H9 (cell line): Measurements from ENCODE around the gene TTK. TPM values are rescaled to one million over a fixed set of nuclear protein-coding genes. Genes with fewer than 3 reads are reported as not detected.

Source experiments
- DNase-seq: peaks from one replicate; pipeline ENCODE4 v3.0.0-alpha.2; 2017
- H2AFZ ChIP-seq: one replicate; pipeline ENCODE4 v1.6.1; 2013; ENCODE audit warnings: mild to moderate bottlenecking, low read length, control low read depth, moderate library complexity
- H2AK5ac ChIP-seq: 2 replicates; pipeline ENCODE4 v1.6.1; 2013; ENCODE audit warnings: low read length, control low read depth, mixed read lengths; ENCODE audit not compliant: insufficient read length
- H2BK120ac ChIP-seq: one replicate; pipeline ENCODE4 v1.6.1; 2013; ENCODE audit warnings: low read depth, mild to moderate bottlenecking, low read length, control low read depth, inconsistent platforms; ENCODE audit not compliant: poor library complexity, severe bottlenecking
- H2BK12ac ChIP-seq: 2 replicates; pipeline ENCODE4 v1.6.1; 2013; ENCODE audit warnings: low read length, control low read depth, mixed read lengths, low read depth; ENCODE audit not compliant: insufficient read length
- H2BK15ac ChIP-seq: 2 replicates; pipeline ENCODE4 v1.6.1; 2013; ENCODE audit warnings: low read depth, low read length, control low read depth
- H2BK20ac ChIP-seq: one replicate; pipeline ENCODE4 v1.6.1; 2013; ENCODE audit warnings: low read depth, mild to moderate bottlenecking, low read length, control low read depth, inconsistent platforms; ENCODE audit not compliant: poor library complexity, severe bottlenecking
- H2BK5ac ChIP-seq: 2 replicates; pipeline ENCODE4 v1.6.1; 2013; ENCODE audit warnings: low read length, control low read depth, mixed read lengths; ENCODE audit not compliant: insufficient read length
- H3K14ac ChIP-seq: 2 replicates; pipeline ENCODE4 v1.6.1; 2013; ENCODE audit warnings: low read length, control low read depth; ENCODE audit not compliant: insufficient read depth
- H3K18ac ChIP-seq: 2 replicates; pipeline ENCODE4 v1.6.1; 2013; ENCODE audit warnings: low read depth, mild to moderate bottlenecking, mixed read lengths, low read length, control low read depth; ENCODE audit not compliant: insufficient read length
- H3K23ac ChIP-seq: 2 replicates; pipeline ENCODE4 v1.6.1; 2013; ENCODE audit warnings: low read length, control low read depth, mixed read lengths, low read depth; ENCODE audit not compliant: insufficient read length
- H3K23me2 ChIP-seq: 2 replicates; pipeline ENCODE4 v1.6.1; 2013; ENCODE audit warnings: low read depth, mild to moderate bottlenecking, mixed read lengths, low read length, control low read depth; ENCODE audit not compliant: insufficient read length, poor library complexity, severe bottlenecking
- H3K27ac ChIP-seq: 2 replicates; pipeline ENCODE4 v1.5.1; 2013; ENCODE audit warnings: low read length, control low read depth, mixed read lengths, low read depth; ENCODE audit not compliant: insufficient read length
- H3K27me3 ChIP-seq: 2 replicates; pipeline ENCODE4 v1.6.1; 2013; ENCODE audit warnings: low read length, control low read depth, inconsistent platforms; ENCODE audit not compliant: insufficient read depth
- H3K4ac ChIP-seq: 2 replicates; pipeline ENCODE4 v1.6.1; 2013; ENCODE audit warnings: low read depth, mild to moderate bottlenecking, control low read depth, inconsistent platforms, low read length, moderate library complexity
- H3K4me1 ChIP-seq: 2 replicates; pipeline ENCODE4 v1.6.1; 2013; ENCODE audit warnings: low read length, control low read depth, inconsistent platforms; ENCODE audit not compliant: insufficient read depth
- H3K4me2 ChIP-seq: 2 replicates; pipeline ENCODE4 v1.6.1; 2013; ENCODE audit warnings: low read length, control low read depth, mixed read lengths; ENCODE audit not compliant: insufficient read length, insufficient read depth
- H3K56ac ChIP-seq: 2 replicates; pipeline ENCODE4 v1.6.1; 2013; ENCODE audit warnings: low read depth, mild to moderate bottlenecking, mixed read lengths, low read length, control low read depth; ENCODE audit not compliant: insufficient read length
- H3K79me1 ChIP-seq: 2 replicates; pipeline ENCODE4 v1.6.1; 2013; ENCODE audit warnings: low read depth, mild to moderate bottlenecking, moderate library complexity, low read length, control low read depth, inconsistent platforms; ENCODE audit not compliant: insufficient read depth, poor library complexity, severe bottlenecking
- H3K79me2 ChIP-seq: 2 replicates; pipeline ENCODE4 v1.6.1; 2013; ENCODE audit warnings: low read length, control low read depth, inconsistent platforms; ENCODE audit not compliant: insufficient read depth
- H3K9ac ChIP-seq: 2 replicates; pipeline ENCODE4 v1.6.1; 2013; ENCODE audit warnings: low read length, control low read depth, mixed read lengths; ENCODE audit not compliant: insufficient read length; ENCODE audit errors: extremely low read depth
- H3K9me3 ChIP-seq: one replicate; pipeline ENCODE4 v1.6.1; 2013; ENCODE audit warnings: low read depth, low read length, inconsistent platforms; ENCODE audit not compliant: control insufficient read depth
- H3T11ph ChIP-seq: one replicate; pipeline ENCODE4 v1.6.1; 2013; ENCODE audit warnings: mild to moderate bottlenecking, low read length, control low read depth, inconsistent platforms
- H4K20me1 ChIP-seq: one replicate; pipeline ENCODE4 v1.6.1; 2013; ENCODE audit not compliant: control insufficient read depth, insufficient read length, insufficient read depth
- H4K5ac ChIP-seq: 2 replicates; pipeline ENCODE4 v1.6.1; 2013; ENCODE audit warnings: low read depth, mild to moderate bottlenecking, mixed read lengths, low read length, control low read depth; ENCODE audit not compliant: insufficient read length
- H4K8ac ChIP-seq: replicated peaks from 2 replicates; pipeline ENCODE4 v1.6.1; 2013; ENCODE audit warnings: low read length, control low read depth, mixed read lengths, low read depth; ENCODE audit not compliant: insufficient read length
- H4K91ac ChIP-seq: 2 replicates; pipeline ENCODE4 v1.6.1; 2013; ENCODE audit warnings: low read depth, mild to moderate bottlenecking, moderate library complexity, mixed read lengths, low read length, control low read depth; ENCODE audit not compliant: insufficient read length
- H3K27ac Mint-ChIP-seq, 3 experiments: 2 replicates in 2 of 3; 3 replicates in 1 of 3; pipeline ENCODE4 v1.8.0; 2020 to 2021; ENCODE audit warnings: mixed read lengths in 3 of 3, mild to moderate bottlenecking in 1 of 3, moderate library complexity in 1 of 3
- H3K27me3 Mint-ChIP-seq: 2 replicates; pipeline ENCODE4 v1.8.0; 2021; ENCODE audit warnings: low read depth, mild to moderate bottlenecking, moderate library complexity, mixed read lengths
- H3K36me3 Mint-ChIP-seq, 3 experiments: 2 replicates in 2 of 3; 3 replicates in 1 of 3; pipeline ENCODE4 v1.8.0; 2020 to 2021; ENCODE audit warnings: low read depth in 3 of 3, mixed read lengths in 3 of 3; ENCODE audit not compliant: insufficient read depth in 1 of 3
- H3K4me1 Mint-ChIP-seq, 2 experiments: 2 replicates each; pipeline ENCODE4 v1.8.0; 2020; ENCODE audit warnings: mixed read lengths in 2 of 2
- H3K4me3 Mint-ChIP-seq, 2 experiments: 2 replicates in 1 of 2; 3 replicates in 1 of 2; pipeline ENCODE4 v1.8.0; 2020 to 2021; ENCODE audit warnings: mild to moderate bottlenecking in 2 of 2, mixed read lengths in 2 of 2, moderate library complexity in 1 of 2
- H3K9me3 Mint-ChIP-seq, 2 experiments: 2 replicates in 1 of 2; 3 replicates in 1 of 2; pipeline ENCODE4 v1.8.0; 2020; ENCODE audit warnings: mild to moderate bottlenecking in 2 of 2, mixed read lengths in 2 of 2, moderate library complexity in 1 of 2
- WGBS: extraction: QIAGEN DNeasy Blood & Tissue Kit; methylation state at CpG from one replicate; pipeline ENCODE4 v1.1.7; 2013; ENCODE audit warnings: missing lambda C conversion rate, low lambda C conversion rate, mixed read lengths; ENCODE audit not compliant: insufficient read length; ENCODE audit errors: extremely low coverage; 5-methylcytosine and 5-hydroxymethylcytosine counted together
- total RNA-seq: library from RNA; stranded (reverse); gene quantifications from 2 replicates; pipeline ENCODE4 v1.2.1, GENCODE V29; 2021
- TF ChIP-seq, protein P1 (sequence below): fragments of 200-600 bp; sonication (generic); conservative IDR thresholded peaks from 3 replicates; pipeline ENCODE4 v1.8.0; 2021; ENCODE audit warnings: antibody characterized with exemption, mild to moderate bottlenecking

The TTK gene
- total RNA-seq, 1 experiment from 2014 or later: 47.5 TPM

DNA sequence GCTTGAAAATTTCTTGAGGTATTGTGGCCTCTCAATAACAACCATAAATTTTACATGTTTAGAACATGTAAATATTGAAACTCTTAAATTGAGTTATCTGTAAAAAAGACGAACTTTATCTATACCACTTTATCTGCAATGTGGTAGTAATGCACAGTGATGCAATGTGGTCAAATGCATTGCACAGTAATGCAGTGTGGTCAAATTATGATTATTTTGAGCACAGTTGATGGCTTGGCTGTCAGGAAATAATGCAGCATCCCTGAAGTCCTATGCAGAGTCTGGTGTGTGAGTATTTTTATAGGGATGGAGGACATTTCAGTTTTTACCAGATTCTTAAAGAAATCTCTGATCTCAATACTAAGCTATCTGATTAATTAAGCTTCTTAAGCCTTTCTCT lies 5.1 kb downstream of the TTK start:
- H3K4ac ChIP-seq: no peak overlapping the region
- Mint-ChIP-seq H3K4me3 (no peak overlapping the region), H3K27ac (no peak overlapping the region), H3K27me3 (no peaks in the 10 kb centered on the region), H3K9me3 (no peaks in the 10 kb centered on the region), H3K36me3 (peaks cover 28 to 72% (median 60%) of the 10 kb centered on the region in 3 experiments; a peak in 6 of 7 replicates), H3K4me1 (peaks cover 13% of the 10 kb centered on the region in 2 experiments)
- H3K27ac ChIP-seq: no peak overlapping the region
- no peak overlapping the region for H4K8ac ChIP-seq
- no peak overlapping the region for H3K23ac ChIP-seq
- no peak overlapping the region for H3K56ac ChIP-seq
- H4K91ac ChIP-seq: no peak overlapping the region
- H2AFZ ChIP-seq: no peak overlapping the region
- no peak overlapping the region for H2BK20ac ChIP-seq
- no peak overlapping the region for H4K5ac ChIP-seq
- no peaks in the 10 kb centered on the region for H3K27me3 ChIP-seq
- no peak overlapping the region for H3T11ph ChIP-seq
- TF ChIP-seq, protein P1, sequence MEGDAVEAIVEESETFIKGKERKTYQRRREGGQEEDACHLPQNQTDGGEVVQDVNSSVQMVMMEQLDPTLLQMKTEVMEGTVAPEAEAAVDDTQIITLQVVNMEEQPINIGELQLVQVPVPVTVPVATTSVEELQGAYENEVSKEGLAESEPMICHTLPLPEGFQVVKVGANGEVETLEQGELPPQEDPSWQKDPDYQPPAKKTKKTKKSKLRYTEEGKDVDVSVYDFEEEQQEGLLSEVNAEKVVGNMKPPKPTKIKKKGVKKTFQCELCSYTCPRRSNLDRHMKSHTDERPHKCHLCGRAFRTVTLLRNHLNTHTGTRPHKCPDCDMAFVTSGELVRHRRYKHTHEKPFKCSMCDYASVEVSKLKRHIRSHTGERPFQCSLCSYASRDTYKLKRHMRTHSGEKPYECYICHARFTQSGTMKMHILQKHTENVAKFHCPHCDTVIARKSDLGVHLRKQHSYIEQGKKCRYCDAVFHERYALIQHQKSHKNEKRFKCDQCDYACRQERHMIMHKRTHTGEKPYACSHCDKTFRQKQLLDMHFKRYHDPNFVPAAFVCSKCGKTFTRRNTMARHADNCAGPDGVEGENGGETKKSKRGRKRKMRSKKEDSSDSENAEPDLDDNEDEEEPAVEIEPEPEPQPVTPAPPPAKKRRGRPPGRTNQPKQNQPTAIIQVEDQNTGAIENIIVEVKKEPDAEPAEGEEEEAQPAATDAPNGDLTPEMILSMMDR: no peak
- no peaks in the 10 kb centered on the region for H3K79me1 ChIP-seq
- no peak overlapping the region for H2BK12ac ChIP-seq
- no peaks in the 10 kb centered on the region for H3K23me2 ChIP-seq
- no peaks in the 10 kb centered on the region for H4K20me1 ChIP-seq
- H3K9ac ChIP-seq: no peak overlapping the region
- DNase-seq: no peak
- H2BK15ac ChIP-seq: no peak overlapping the region
- no peak overlapping the region for H2BK5ac ChIP-seq
- no peak overlapping the region for H3K14ac ChIP-seq
- no CpG with 5 or more reads among the region's 1 CpG for WGBS
- no peaks in the 10 kb centered on the region for H3K4me1 ChIP-seq
- no peak overlapping the region for H2BK120ac ChIP-seq
- H2AK5ac ChIP-seq: no peak overlapping the region
- peaks cover 9% of the 10 kb centered on the region; the same call in 1 of the 2 replicates for H3K79me2 ChIP-seq
- H3K9me3 ChIP-seq: no peaks in the 10 kb centered on the region
- H3K4me2 ChIP-seq: no peak overlapping the region
- H3K18ac ChIP-seq: no peak overlapping the region
